CD4-positive, alpha-beta T cell treated with Interleukin-6 for 4 hours (primary cell): ENCODE data around the gene DENND6B.
"Not testable (repeated sequence)": the region's sequence is repeated elsewhere in the genome, so short reads cannot be mapped to it uniquely, and the experiment has no call there.

Experiments
- DNase-seq: peaks from one replicate; pipeline ENCODE4 v3.0.0-alpha.2; 2020; ENCODE audit warnings: mixed read lengths

Gene DENND6B

DNA sequence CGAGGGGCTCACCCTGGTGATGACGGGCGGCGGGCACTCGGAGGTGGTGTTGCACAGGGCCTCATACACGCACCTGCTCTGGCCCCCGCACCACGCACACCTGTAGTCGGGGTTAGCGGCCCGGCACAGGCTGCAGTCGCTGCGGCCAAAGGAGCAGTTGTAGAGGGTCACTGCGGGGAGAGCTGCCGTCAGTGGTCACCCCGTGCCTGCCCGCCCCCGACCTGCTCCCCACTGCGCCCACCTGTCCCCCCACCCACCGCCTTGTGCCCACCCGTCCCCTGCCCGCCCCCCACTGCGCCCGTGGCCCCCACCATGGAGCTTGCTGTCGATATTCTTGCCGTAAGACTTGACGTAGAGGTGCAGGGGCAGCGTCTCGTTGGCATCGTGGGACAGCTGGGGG, 43.0 kb downstream of the DENND6B start:
- no peak for DNase-seq

DNA sequence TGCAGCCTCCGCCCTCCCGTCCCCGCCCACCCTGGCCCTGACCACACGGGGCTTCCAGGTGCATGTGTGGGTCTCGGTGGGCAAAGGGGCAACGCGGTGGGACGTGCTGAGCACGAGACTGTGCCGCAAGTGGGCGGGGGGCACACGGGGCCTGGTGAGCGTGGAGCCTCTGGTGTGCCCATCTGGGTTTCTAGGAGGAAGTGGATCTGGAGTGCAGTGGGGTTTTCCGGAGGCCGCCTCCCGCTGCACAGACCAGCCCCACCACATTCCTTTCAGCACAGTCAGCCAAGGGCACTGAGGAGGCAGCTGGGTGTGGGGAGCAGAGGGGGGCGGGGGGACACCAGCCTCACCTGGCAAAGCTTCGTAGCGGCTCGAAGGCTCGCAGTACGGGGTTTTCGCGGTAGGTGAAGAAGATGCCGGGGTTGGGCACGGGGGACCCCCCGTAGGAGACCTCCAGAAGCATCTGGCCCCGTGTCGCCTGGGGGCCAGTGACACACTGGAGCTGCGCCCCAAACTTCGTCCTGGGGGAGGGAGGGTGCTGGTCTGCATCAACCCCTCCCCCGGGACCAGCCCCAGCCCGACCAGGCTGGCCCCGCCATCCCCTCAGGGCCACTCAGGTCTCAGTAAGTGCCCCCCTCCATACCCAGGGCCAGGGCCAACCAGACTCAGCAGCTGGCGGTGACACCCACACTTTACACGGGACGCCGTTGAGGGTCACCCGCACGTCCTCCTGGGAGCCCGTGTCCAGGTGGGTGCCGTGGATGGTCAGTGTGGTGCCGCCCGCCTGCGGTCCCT, 44.3 kb downstream of the DENND6B start:
- DNase-seq, result no peak

DNA sequence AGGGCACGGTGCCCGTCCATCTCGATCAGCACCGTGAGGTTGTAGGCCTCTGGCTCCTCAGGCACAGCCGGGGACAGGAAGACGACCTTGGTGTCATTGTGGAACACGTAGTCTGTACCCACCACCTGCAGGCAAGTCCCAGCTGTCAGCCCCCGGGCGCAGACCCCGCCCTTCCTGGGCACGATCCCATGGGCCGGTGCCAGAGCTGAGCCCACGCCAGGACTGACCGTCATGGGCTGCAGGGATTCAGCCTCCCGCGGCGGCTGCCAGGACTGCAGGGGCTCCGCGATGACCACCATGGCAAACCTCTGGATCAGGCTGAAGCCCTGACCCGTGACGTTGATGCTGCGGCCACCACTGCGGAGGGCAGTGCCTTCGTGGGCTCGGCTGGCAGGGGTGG, 44.9 kb downstream of the DENND6B start:
- DNase-seq, result no peak

DNA sequence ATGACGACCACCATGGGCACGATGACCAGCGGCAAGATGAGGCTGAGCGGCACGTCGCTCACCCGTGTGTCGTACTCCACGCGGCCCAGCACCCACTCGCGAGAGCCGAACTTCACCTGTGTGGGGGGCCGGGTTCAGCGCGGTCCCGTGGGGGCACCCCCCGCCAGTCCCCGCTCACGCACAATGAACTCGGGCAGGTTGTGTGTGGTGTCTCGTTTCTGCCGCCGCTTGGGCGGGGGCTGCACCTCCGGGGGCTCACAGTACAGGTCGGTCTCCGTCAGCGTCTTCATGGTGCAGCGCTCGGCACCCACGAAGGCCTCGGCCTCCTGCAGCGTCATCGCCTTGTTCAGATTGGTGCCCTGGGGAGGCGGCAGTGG, 45.4 kb downstream of the DENND6B start:
- DNase-seq, result no peak

DNA sequence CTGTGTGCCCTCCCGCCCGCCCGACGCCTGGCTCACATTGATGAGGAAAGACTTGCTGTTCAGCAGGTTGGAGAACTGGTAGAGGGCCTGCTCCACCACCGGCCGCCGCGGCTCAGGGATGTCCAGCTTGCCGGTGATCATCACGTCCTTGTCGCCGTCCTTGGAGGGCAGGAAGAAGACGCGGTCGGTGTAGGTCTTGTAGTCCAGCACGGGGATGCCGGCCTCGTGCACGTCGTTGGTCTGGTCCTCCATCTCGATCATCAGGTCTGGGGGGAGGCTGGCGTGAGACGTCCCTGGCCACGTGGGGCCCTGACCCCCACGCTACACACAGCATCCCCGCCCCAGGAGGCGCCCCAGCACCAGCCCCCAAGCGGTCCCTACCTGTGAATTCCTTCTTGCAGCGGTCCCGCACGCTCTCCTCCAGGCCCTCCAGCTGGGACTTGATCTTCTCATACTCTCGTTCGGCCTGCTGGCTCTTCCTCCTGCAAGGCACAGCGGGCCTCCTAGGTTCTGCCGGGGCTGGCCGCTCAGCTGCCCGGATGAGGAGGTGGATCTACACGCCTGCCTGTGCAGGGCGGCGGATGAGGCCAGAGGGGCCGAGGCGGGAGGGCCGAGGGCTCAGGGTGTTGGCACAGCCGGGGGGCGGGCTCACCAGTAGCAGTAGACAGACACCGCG, 46.0 kb downstream of the DENND6B start:
- DNase-seq, result no peak

DNA sequence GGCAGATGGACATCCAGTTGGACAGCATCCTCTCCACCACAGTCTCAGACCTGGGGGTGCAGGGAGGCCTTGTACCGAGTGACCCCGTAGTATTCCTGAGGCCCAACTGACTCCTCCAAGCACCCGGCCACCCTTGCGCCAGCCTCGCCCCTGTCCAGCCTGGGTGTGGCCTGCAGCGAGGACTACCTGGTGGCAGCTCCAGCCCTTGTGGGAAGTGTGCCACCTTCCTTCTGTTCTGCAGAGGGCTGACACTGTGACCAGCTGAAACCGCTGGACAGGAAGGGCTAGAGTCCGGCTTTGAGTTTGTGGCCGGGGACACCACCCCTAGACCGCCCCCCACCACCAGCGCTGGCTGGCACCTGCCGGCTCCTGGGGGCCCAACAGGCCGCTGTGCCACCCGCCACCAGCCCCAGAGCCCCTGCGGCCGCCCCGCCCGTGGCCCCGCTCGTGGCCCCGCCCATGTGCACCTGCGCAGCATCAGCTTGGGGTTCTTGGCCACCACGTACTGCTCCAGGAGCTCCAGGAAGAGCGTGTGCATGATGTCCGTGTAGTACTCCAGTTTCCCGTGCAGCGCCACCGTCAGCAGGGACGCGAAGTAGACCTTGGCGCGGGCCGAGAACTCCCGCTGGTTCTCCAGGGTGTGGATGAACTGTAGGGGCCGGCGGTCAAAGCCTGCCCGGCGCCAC, 46.6 kb downstream of the DENND6B start:
- no peak for DNase-seq

DNA sequence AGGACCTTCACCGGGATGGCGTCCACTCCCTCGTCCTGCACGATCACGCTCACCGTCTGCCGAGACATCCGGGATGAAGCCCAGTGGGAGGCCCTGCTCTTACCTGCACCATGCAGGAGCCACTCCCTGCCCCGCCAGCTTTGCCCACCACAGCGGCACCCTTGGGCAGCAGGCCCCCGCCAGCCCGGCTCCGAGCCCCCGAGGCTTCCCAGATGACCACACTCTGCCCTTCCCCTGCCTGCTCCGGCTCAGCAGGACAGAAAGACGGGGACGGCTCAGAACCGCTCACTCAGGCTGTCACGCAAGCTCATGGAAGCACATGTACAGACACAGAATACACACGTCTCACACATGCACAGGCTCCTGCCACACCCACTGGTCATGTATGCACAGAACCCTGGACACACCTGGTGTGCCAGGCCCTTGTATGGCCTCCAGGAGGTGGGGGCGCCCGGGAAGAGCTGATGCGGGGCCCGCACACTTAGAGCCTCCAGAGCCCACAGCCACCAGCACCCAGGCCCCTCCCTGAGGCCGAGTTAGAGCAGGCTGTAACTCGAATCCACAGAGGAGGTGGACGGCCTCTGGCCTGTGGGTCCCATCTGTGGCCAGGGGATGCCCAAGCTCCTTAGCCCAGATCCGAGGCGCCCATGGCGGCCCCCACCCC, 47.7 kb downstream of the DENND6B start:
- no peak for DNase-seq

GRCh38 chr22:50278461-50278860, 48.4 kb downstream of the DENND6B start:
- no peak for DNase-seq

GRCh38 chr22:50277761-50278160, 49.1 kb downstream of the DENND6B start:
- no peak for DNase-seq

DNA sequence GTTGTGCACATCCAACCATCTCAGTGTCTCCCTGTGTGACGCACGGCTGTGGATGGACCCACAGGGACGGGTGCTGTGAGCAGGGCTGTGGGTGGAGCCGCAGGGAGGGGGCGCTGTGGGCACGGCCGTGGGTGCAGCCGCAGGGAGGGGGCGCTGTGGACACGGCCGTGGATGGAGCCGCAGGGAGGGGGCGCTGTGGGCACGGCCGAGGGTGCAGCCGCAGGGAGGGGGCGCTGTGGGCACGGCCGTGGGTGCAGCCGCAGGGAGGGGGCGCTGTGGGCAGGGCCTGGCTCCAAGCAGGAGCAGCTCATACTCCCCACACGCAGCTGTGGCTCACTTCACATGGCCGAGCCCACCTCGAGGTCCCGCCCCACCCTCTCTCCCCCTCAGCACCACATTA, 50.7 kb downstream of the DENND6B start:
- DNase-seq, result peak; percentile 59

DNA sequence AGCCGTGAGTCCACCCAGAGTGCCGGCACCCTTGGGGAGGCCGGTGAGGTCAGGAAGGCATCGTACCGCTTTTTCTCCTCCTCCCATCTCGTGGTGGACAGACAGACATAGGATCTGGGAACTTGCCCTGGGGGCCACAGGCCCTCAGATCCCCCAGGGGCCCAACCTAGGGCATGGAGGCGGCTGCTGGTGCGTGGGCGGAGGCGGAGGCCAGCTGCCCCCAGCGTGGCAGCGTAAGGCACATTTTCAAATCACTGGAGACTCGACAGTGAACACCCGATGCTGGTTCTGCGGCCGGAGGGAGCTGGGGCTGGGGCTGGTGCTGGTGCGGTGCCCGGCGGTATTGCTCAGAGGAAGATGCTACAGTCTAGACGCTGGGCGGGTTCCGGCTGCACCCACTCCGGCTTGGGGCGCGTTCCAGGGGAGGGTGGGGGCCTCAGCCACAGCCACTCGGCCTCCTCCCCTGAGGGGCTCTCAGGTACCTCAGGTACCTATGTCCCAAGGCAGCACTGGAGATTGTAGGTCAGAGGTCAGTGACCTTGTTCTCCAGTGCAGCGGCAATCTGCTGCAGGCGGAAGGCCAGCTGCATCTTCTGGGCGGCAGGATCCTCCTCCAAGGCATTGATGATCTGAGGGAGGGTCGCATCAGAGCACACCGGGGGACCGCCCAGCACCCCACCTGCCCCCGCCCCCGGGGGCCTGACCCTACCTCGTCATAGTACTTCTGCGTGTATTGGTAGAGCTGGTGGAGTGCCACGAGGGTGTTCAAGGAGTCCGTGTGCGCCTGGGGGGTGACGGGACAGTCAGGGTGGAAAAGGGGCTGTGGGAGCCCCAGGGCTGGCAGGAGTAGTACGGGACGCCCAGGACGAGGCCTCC, 51.4 kb downstream of the DENND6B start:
- no peak for DNase-seq

GRCh38 chr22:50274771-50275170, 52.0 kb downstream of the DENND6B start:
- no peak for DNase-seq

DNA sequence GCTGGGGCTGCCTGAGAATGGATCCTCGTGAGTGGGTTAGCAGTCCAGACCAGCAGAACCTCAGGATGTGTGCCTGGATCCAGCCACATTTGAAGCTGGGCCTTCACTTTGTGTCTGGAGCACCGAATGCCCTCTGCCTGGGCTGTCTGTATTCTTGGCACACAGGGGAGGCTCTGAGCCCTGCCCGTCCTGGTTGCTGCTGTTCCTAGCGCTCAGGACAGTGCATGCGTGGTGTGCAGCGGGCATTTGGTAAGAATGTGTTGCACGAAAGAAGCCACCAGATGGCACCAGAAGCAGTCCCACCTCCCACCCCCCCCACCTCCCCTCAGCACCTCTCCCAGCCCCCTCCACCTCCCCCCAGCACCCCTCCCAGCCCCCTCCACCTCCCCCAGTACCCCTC, 52.5 kb downstream of the DENND6B start:
- peak; percentile 68 for DNase-seq

GRCh38 chr22:50273781-50274180, 53.0 kb downstream of the DENND6B start:
- not testable (repeated sequence) for DNase-seq

- DNase-seq, result not testable (repeated sequence)
Observed at GRCh38 chr22:50273352-50273751, 53.5 kb downstream of the DENND6B start.

DNA sequence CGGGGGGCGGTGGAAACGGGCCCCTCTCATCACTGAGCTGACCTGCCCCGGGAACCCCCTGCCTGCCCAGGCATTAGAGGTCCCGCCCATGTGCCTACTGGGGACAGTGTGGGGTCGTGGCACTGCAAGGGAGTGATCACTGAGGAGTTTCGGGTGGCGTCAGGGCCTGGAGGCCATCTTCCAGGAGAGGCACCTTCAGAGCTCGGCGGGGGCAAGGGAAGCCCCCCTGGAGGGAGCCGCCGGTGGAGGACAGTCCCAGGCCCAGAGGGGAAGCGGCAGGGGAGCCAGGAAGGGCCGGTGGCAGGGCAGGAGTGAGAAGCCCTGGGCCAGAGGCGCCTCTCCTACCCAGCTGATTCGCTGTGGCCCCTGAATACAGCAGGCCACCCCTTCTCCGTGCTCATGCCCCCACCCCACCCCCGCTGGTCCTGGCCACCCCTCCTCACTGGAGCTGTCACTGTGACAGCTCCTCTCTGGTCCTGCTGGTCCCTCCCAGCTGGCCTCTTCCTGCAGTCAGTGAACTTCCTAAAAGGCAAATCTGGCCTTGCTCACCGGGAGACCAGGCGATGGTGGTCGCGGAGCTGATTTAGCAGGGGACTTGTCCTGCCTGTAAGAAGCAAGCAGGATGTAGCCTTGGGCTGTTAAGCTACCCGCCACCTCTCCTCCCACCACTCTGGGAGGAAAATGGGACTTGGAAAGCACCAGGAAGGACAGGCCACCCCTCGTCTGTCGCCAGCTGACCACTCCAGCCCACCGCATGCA, 54.6 kb downstream of the DENND6B start:
- no peak for DNase-seq

DNA sequence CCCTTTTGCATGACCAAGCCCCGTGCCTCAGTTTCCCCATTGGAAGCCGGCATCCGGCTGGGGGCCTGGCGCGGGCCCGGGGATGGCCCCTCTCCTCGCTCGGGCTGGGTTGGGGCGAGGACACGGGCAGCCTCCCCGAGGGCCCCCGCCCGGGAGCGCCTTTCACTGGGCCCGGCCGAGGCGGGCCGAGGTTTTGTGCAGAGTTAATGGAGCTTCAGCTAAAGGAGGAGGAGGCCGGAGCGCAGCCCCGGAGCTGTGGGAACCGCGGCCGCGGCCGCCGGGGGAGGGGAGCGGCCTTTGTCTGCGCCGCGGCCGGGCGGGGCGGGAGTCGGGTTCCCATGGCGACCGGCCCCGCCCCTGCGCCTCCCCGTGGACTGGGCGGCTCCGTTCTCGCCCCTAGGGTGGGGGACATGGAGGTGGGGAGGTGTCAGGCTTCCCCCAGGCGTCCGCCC, 55.3 kb downstream of the DENND6B start:
- peak; percentile 73 for DNase-seq

DNA sequence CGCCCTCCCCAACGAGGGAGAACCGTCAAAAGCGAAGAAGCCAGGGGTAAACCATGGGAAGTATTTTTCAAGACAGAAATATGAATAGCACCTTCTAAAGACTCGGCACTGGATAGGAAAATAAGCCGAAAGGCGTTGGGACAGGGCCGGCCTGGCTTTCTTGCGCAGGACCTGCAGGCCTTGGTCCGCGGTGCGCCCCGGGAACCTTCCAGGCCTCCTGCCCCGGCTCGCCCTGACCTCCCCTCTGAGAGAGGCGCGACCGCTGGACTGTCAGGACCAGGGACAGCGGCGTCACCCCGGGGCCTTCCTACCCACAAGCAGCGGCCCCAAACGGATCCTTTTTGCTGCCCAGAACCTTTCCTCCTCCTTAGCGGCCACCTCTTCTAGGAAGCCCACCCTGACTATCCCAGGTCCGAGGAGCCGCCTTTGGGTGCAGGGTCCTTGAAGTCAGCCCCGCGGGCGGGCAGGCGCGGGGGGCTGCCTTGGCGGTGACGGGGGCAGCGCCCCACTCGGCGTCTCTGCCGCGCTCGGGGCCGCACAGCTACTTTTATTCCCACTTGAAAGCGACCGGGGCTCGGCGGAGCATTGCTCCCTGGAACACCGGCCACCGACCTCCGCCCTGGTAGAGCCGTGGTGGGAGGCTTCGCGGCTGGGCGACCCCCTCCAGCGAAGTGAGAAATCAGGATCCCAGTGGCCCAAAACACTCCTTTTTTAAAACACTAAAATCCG, 56.0 kb downstream of the DENND6B start:
- DNase-seq, result peak; percentile 75

- DNase-seq, result peak; percentile 85
Observed at GRCh38 chr22:50269970-50270665, 56.7 kb downstream of the DENND6B start, which contains the start of gene MAPK11. Gene MAPK11, minus strand, starts transcription at chr22:50270380. Its CDS starts 88 bp downstream, at chr22:50270292.

DNA sequence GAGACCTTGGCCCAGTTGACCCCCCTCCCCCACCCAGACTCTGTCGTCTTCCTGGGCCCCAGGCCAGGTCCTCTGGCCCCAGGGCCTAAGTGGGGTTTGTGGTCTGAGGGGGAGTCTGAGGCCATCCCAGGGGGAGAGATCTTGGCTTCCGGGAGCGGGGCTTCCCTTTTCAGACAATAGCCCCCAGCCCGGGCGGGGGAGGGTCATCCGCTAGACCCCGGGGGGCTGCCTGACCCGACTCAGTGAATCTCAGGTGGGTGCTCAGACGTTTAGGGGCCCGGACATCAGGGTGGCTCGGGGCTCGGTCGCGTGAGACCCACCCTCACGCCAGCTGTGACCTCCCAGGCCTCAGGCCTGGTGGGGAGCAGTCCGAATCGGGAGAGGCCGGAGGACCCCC, 57.2 kb downstream of the DENND6B start:
- no peak for DNase-seq
